ENCODE results near the gene ABCB11. TPM values are rescaled to one million over a fixed set of nuclear protein-coding genes. Genes with fewer than 3 reads are reported as not detected.
"Not testable (repeated sequence)": the region's sequence is repeated elsewhere in the genome, so short reads cannot be mapped to it uniquely, and the experiment has no call there.

ABCB11 gene
- polyA plus RNA-seq, 4 donors: 0.03 to 0.37 TPM; not detected in 2

DNA sequence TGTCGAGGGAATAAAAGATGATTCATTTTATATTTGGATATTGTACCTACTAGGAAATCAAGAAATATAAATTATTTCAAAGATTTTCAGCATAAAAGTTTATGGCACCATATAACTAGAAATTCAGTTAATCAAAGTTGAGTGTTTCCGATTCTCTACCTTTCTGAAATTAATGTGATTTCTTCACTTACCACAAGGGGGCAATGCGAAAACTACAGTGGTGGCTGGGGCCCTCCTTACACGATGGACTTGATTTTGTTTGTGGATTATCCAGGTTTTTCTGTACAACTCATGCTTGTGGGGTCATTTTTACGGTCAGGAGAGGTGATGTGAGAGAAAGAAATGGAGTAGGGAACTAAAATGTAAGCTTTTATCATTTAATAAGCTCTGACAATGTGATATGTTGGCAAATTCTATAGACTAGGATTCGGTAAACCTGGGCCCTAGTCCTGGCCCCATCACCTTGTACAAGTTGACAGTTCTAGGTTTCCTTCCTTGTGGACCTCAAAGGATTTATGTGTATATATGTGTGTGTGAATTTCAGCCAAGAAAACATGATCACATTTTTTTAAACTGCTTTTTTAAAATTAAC, 82.4 kb downstream of the ABCB11 start:
- H3K36me3 ChIP-seq (ENCODE audit: control insufficient read depth in 3 of 3, insufficient read depth in 2 of 3, low read depth in 1 of 3, low read length in 3 of 3): no peaks in the 10 kb centered on the region
- no peak for FAIRE-seq

GRCh38 chr2:168945508-168945907, 85.6 kb downstream of the ABCB11 start:
- no peak overlapping the region for H3K4me3 ChIP-seq (ENCODE audit: low read depth in 1 of 3, low read length in 3 of 3)
- no peak overlapping the region for H3K27ac ChIP-seq (ENCODE audit: low read depth in 1 of 3, low read length in 2 of 3)
- 38 to 61% (median 42%) methylated on average over 4 of the region's 4 CpGs for WGBS, 3 donors
- DNase-seq (no peak), FAIRE-seq (no peak)
- H3K4me1 ChIP-seq (ENCODE audit: control insufficient read depth in 3 of 3, insufficient read depth in 2 of 3, low read depth in 1 of 3, low read length in 2 of 3): no peaks in the 10 kb centered on the region
- no peaks in the 10 kb centered on the region for H3K27me3 ChIP-seq (ENCODE audit: control insufficient read depth in 3 of 3, insufficient read depth in 3 of 3, low read length in 3 of 3)
- H3K36me3 ChIP-seq (ENCODE audit: control insufficient read depth in 3 of 3, insufficient read depth in 2 of 3, low read depth in 1 of 3, low read length in 3 of 3): no peaks in the 10 kb centered on the region
- no peaks in the 10 kb centered on the region for H3K9me3 ChIP-seq (ENCODE audit: control insufficient read depth in 2 of 2, insufficient read depth in 1 of 2, low read depth in 1 of 2, low read length in 1 of 2)

More for the DNA sequence above, 82.4 kb downstream of the ABCB11 start:
- Histone ChIP-seq H3K4me1 (ENCODE audit: control insufficient read depth in 3 of 3, insufficient read depth in 2 of 3, low read depth in 1 of 3, low read length in 2 of 3) (no peaks in the 10 kb centered on the region), H3K27ac (ENCODE audit: low read depth in 1 of 3, low read length in 2 of 3) (no peak overlapping the region), H3K9me3 (ENCODE audit: control insufficient read depth in 2 of 2, insufficient read depth in 1 of 2, low read depth in 1 of 2, low read length in 1 of 2) (no peaks in the 10 kb centered on the region), H3K4me3 (ENCODE audit: low read depth in 1 of 3, low read length in 3 of 3) (no peak overlapping the region), H3K27me3 (ENCODE audit: control insufficient read depth in 3 of 3, insufficient read depth in 3 of 3, low read length in 3 of 3) (no peaks in the 10 kb centered on the region)
- WGBS, 3 donors: 56 to 58% (median 57%) methylated on average over 6 of the region's 6 CpGs
- peak in 1 of 2 donors; percentile 11 for DNase-seq

DNA sequence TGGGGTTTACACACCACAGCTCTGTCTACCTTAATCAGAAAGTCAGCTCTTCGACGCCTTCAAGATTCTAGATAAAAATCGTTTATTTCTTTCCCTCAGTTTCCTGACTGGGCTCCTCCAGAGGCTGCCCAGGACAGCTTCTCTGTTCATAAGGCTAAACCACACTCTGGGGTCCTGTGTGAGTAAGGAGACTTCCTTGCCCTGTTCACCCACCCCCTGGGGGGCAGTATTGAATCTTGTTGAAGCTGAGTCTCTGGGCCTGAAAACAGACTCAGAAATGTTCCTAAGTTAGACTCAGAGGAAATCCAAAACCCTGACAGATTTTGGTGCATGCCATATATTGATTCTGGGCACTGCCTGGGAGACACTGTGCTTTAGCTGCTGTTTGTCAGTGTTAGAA, 87.1 kb downstream of the ABCB11 start:
- no peak for DNase-seq
- no peaks in the 10 kb centered on the region for H3K36me3 ChIP-seq (ENCODE audit: control insufficient read depth in 3 of 3, insufficient read depth in 2 of 3, low read depth in 1 of 3, low read length in 3 of 3)
- no peaks in the 10 kb centered on the region for H3K4me1 ChIP-seq (ENCODE audit: control insufficient read depth in 3 of 3, insufficient read depth in 2 of 3, low read depth in 1 of 3, low read length in 2 of 3)
- H3K27me3 ChIP-seq (ENCODE audit: control insufficient read depth in 3 of 3, insufficient read depth in 3 of 3, low read length in 3 of 3): no peaks in the 10 kb centered on the region
- FAIRE-seq: no peak
- no peaks in the 10 kb centered on the region for H3K9me3 ChIP-seq (ENCODE audit: control insufficient read depth in 2 of 2, insufficient read depth in 1 of 2, low read depth in 1 of 2, low read length in 1 of 2)
- no peak overlapping the region for H3K4me3 ChIP-seq (ENCODE audit: low read depth in 1 of 3, low read length in 3 of 3)
- 71 to 79% (median 77%) methylated on average over 3 of the region's 3 CpGs for WGBS, 3 donors
- H3K27ac ChIP-seq (ENCODE audit: low read depth in 1 of 3, low read length in 2 of 3): no peak overlapping the region

DNA sequence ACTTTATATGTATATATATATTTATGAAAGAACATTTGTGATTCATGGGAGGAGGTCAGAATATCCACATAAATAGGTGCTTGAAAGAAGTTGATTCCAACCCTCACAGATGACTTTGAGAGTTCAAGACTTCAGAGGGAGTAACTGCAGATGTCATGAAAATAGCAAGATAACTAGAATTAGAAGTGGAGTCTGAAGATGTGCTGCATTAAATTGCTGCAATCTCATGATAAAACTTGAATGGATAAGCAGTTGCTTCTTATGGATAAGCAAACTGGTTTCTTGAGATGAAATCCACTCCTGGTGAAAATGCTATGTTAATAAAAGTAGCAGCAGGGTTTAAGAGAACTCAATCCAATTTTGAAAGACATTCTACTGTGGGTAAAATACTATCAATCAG, 89.8 kb downstream of the ABCB11 start:
- FAIRE-seq (no peak), DNase-seq (no peak)
- no peaks in the 10 kb centered on the region for H3K9me3 ChIP-seq (ENCODE audit: control insufficient read depth in 2 of 2, insufficient read depth in 1 of 2, low read depth in 1 of 2, low read length in 1 of 2)
- H3K36me3 ChIP-seq (ENCODE audit: control insufficient read depth in 3 of 3, insufficient read depth in 2 of 3, low read depth in 1 of 3, low read length in 3 of 3): no peaks in the 10 kb centered on the region
- no peak overlapping the region for H3K4me3 ChIP-seq (ENCODE audit: low read depth in 1 of 3, low read length in 3 of 3)
- H3K27me3 ChIP-seq (ENCODE audit: control insufficient read depth in 3 of 3, insufficient read depth in 3 of 3, low read length in 3 of 3): no peaks in the 10 kb centered on the region
- H3K27ac ChIP-seq (ENCODE audit: low read depth in 1 of 3, low read length in 2 of 3): no peak overlapping the region
- H3K4me1 ChIP-seq (ENCODE audit: control insufficient read depth in 3 of 3, insufficient read depth in 2 of 3, low read depth in 1 of 3, low read length in 2 of 3): no peaks in the 10 kb centered on the region

DNA sequence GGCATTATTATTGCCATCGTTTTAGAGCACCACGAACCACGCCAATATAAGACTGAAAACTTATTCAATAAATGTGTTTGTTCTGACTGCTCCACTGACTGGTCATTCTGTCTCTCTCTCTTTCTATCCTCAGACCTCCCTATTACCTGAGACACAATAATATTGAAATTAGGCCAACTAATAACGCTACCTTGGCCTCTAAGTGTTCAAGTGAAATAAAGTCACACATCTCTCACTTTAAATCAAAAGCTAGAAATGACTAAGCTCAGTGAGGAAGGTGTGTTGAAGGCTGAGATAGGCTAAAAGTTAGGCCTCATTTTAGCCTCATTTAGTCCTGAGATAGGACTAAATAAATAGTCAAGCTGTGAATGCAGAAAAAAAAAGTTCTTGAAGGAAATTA, 91.2 kb downstream of the ABCB11 start:
- Histone ChIP-seq H3K4me3 (ENCODE audit: low read depth in 1 of 3, low read length in 3 of 3) (no peak overlapping the region), H3K27ac (ENCODE audit: low read depth in 1 of 3, low read length in 2 of 3) (no peak overlapping the region), H3K36me3 (ENCODE audit: control insufficient read depth in 3 of 3, insufficient read depth in 2 of 3, low read depth in 1 of 3, low read length in 3 of 3) (no peaks in the 10 kb centered on the region), H3K4me1 (ENCODE audit: control insufficient read depth in 3 of 3, insufficient read depth in 2 of 3, low read depth in 1 of 3, low read length in 2 of 3) (no peaks in the 10 kb centered on the region), H3K27me3 (ENCODE audit: control insufficient read depth in 3 of 3, insufficient read depth in 3 of 3, low read length in 3 of 3) (no peaks in the 10 kb centered on the region), H3K9me3 (ENCODE audit: control insufficient read depth in 2 of 2, insufficient read depth in 1 of 2, low read depth in 1 of 2, low read length in 1 of 2) (no peaks in the 10 kb centered on the region)
- WGBS, 3 donors: 62 to 84% (median 83%) methylated on average over 4 of the region's 4 CpGs
- FAIRE-seq (no peak), DNase-seq (no peak)

DNA sequence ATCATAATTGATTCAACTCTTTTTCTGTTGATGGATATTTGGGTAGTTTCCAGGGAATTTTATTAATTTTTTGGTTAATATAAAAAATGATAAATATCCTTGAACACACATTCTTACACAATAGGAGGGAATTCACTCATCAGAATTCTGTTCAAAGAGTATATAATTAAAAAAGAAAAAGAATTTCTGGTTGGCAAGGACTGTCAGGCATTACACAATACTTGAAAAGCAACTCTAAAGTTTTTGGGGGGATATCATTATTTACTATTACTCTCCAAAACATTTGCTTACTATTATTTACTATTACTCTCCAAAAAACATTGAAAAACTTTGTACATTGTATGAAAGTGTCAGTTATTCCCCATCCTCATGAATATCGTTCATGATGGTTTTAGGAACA, 92.1 kb downstream of the ABCB11 start:
- no peak overlapping the region for H3K27ac ChIP-seq (ENCODE audit: low read depth in 1 of 3, low read length in 2 of 3)
- no peaks in the 10 kb centered on the region for H3K4me1 ChIP-seq (ENCODE audit: control insufficient read depth in 3 of 3, insufficient read depth in 2 of 3, low read depth in 1 of 3, low read length in 2 of 3)
- H3K36me3 ChIP-seq (ENCODE audit: control insufficient read depth in 3 of 3, insufficient read depth in 2 of 3, low read depth in 1 of 3, low read length in 3 of 3): no peaks in the 10 kb centered on the region
- WGBS, 3 donors: 95 to 97% (median 96%) methylated on average over 1 of the region's 1 CpG
- H3K4me3 ChIP-seq (ENCODE audit: low read depth in 1 of 3, low read length in 3 of 3): no peak overlapping the region
- DNase-seq (no peak), FAIRE-seq (no peak)
- no peaks in the 10 kb centered on the region for H3K9me3 ChIP-seq (ENCODE audit: control insufficient read depth in 2 of 2, insufficient read depth in 1 of 2, low read depth in 1 of 2, low read length in 1 of 2)
- H3K27me3 ChIP-seq (ENCODE audit: control insufficient read depth in 3 of 3, insufficient read depth in 3 of 3, low read length in 3 of 3): no peaks in the 10 kb centered on the region

- Histone ChIP-seq H3K27me3 (ENCODE audit: control insufficient read depth in 3 of 3, insufficient read depth in 3 of 3, low read length in 3 of 3) (no peaks in the 10 kb centered on the region), H3K36me3 (ENCODE audit: control insufficient read depth in 3 of 3, insufficient read depth in 2 of 3, low read depth in 1 of 3, low read length in 3 of 3) (no peaks in the 10 kb centered on the region), H3K9me3 (ENCODE audit: control insufficient read depth in 2 of 2, insufficient read depth in 1 of 2, low read depth in 1 of 2, low read length in 1 of 2) (no peaks in the 10 kb centered on the region), H3K4me1 (ENCODE audit: control insufficient read depth in 3 of 3, insufficient read depth in 2 of 3, low read depth in 1 of 3, low read length in 2 of 3) (no peaks in the 10 kb centered on the region), H3K27ac (ENCODE audit: low read depth in 1 of 3, low read length in 2 of 3) (no peak overlapping the region), H3K4me3 (ENCODE audit: low read depth in 1 of 3, low read length in 3 of 3) (no peak overlapping the region)
- DNase-seq (no peak), FAIRE-seq (no peak)
- 80 to 86% (median 85%) methylated on average over 14 of the region's 14 CpGs for WGBS, 3 donors
Observed at GRCh38 chr2:168935810-168936581, 95.1 kb downstream of the ABCB11 start.

- H3K27ac ChIP-seq (ENCODE audit: low read depth in 1 of 3, low read length in 2 of 3): no peak overlapping the region
- H3K9me3 ChIP-seq (ENCODE audit: control insufficient read depth in 2 of 2, insufficient read depth in 1 of 2, low read depth in 1 of 2, low read length in 1 of 2): no peaks in the 10 kb centered on the region
- H3K36me3 ChIP-seq (ENCODE audit: control insufficient read depth in 3 of 3, insufficient read depth in 2 of 3, low read depth in 1 of 3, low read length in 3 of 3): no peaks in the 10 kb centered on the region
- FAIRE-seq (no peak), DNase-seq (no peak)
- H3K4me1 ChIP-seq (ENCODE audit: control insufficient read depth in 3 of 3, insufficient read depth in 2 of 3, low read depth in 1 of 3, low read length in 2 of 3): no peaks in the 10 kb centered on the region
- no peaks in the 10 kb centered on the region for H3K27me3 ChIP-seq (ENCODE audit: control insufficient read depth in 3 of 3, insufficient read depth in 3 of 3, low read length in 3 of 3)
- WGBS, 3 donors: 86 to 95% (median 87%) methylated on average over 2 of the region's 2 CpGs
- no peak overlapping the region for H3K4me3 ChIP-seq (ENCODE audit: low read depth in 1 of 3, low read length in 3 of 3)
Observed at GRCh38 chr2:168934826-168935225, 96.3 kb downstream of the ABCB11 start.

DNA sequence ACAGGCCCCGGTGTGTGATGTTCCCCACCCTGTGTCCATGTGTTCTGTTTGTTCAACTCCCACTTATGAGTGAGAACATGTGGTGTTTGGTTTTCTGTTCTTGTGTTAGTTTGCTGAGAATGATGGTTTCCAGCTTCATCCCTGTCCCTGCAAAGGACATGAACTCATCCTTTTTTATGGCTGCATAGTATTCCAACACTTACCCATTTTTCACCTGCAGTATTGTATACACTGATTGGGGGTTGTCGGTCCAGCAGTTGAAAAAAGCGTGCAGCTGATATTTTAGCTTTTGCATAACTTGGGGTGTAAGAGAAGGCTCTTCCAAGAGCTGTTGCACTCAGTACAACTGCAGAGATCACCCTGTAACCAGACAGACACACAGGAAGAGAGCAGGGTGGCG, 99.0 kb downstream of the ABCB11 start:
- not testable (repeated sequence) for DNase-seq; FAIRE-seq; H3K27ac ChIP-seq (ENCODE audit: low read depth in 1 of 3, low read length in 2 of 3); H3K9me3 ChIP-seq (ENCODE audit: control insufficient read depth in 2 of 2, insufficient read depth in 1 of 2, low read depth in 1 of 2, low read length in 1 of 2); H3K36me3 ChIP-seq (ENCODE audit: control insufficient read depth in 3 of 3, insufficient read depth in 2 of 3, low read depth in 1 of 3, low read length in 3 of 3); H3K27me3 ChIP-seq (ENCODE audit: control insufficient read depth in 3 of 3, insufficient read depth in 3 of 3, low read length in 3 of 3); H3K4me3 ChIP-seq (ENCODE audit: low read depth in 1 of 3, low read length in 3 of 3); H3K4me1 ChIP-seq (ENCODE audit: control insufficient read depth in 3 of 3, insufficient read depth in 2 of 3, low read depth in 1 of 3, low read length in 2 of 3)
- WGBS, 3 donors: 89 to 94% (median 92%) methylated on average over 4 of the region's 4 CpGs

Data from small intestine (tissue), 7 donors.